ENCODE measurements around the gene WASHC2A.
"Not testable (repeated sequence)": the region's sequence is repeated elsewhere in the genome, so short reads cannot be mapped to it uniquely, and the experiment has no call there.

GRCh38 chr10:50092928-50093327 lies 25.2 kb downstream of the WASHC2A start:
- not testable (repeated sequence) for TF ChIP-seq TCF7L2 (IDR thresholded peaks at IDR 0.05; ENCODE audit: low read depth, low read length); CTCF (IDR thresholded peaks at IDR 0.05)
